Measurements from ENCODE around the gene EFR3B.

- TF ChIP-seq CTCF (IDR thresholded peaks at IDR 0.05; ENCODE audit: low read depth, low read length, poor library complexity, severe bottlenecking): no peak
- no peak for TF ChIP-seq EZH2phosphoT487 (IDR thresholded peaks at IDR 0.05; ENCODE audit: borderline replicate concordance, low read length)
Measured at GRCh38 chr2:25184254-25184653, 142.4 kb downstream of the EFR3B start.
